ENCODE results near the gene ATP5ME. TPM values are rescaled to one million over a fixed set of nuclear protein-coding genes. Genes with fewer than 3 reads are reported as not detected.
A peak's percentile ranks its signal among the peaks of the same experiment; 100 is the strongest.

The ATP5ME gene
- total and polyA plus RNA-seq, 2 of the 13 experiments (the other 11 are each of a cell fraction or from before 2014, with no cell fraction given) = 305 to 753 TPM

GRCh38 chr4:680928-681645 lies 7.0 kb upstream of the ATP5ME start:
- Histone ChIP-seq H3K9ac (ENCODE audit: insufficient read depth, low read depth, low read length) (0 out of 2 replicates have a peak overlapping the region, but pooled peaks have one; percentile 11), H3K4me1 (ENCODE audit: insufficient read depth, low read length) (peaks cover 87% of the 10 kb centered on the region), H3K27me3 (ENCODE audit: control insufficient read depth in 1 of 2, insufficient read depth in 2 of 2, low read length in 2 of 2) (no peaks in the 10 kb centered on the region), H2AFZ (ENCODE audit: low read length) (no peak overlapping the region), H3K9me3 (ENCODE audit: low read length) (no peaks in the 10 kb centered on the region), H3K4me2 (ENCODE audit: low read depth, low read length) (peak overlapping the region; percentile 64), H3K36me3 (replicated peaks in 1 of 2; ENCODE audit: control insufficient read depth in 1 of 2, insufficient read depth in 2 of 2, low read length in 2 of 2) (no peaks in the 10 kb centered on the region), H3K79me2 (ENCODE audit: insufficient read depth, low read length) (no peaks in the 10 kb centered on the region), H3K27ac (ENCODE audit: extremely low read length, insufficient read depth, low read length) (no peak overlapping the region), H3K4me3 (replicated peaks in 1 of 3; ENCODE audit: insufficient read depth in 1 of 3, low read depth in 2 of 3, low read length in 3 of 3) (peak overlapping the region in 2 of 3 experiments; percentile 44 to 48; a peak in 3 of 6 replicates), H4K20me1 (ENCODE audit: insufficient read depth, low read length) (no peaks in the 10 kb centered on the region)
- ChIA-PET POLR2A (no interaction called here), CTCF (ENCODE audit: low intra/inter-chr PET ratio, low total read pairs) (no interaction called here)
- ATAC-seq (no peak), FAIRE-seq (no peak), DNase-seq (ENCODE audit: low spot score) (no peak)
- WGBS (ENCODE audit: low lambda C conversion rate) = no CpG with 5 or more reads among the region's 62 CpGs
- BruUV-seq (replicated peaks) = no TSS peak
- intact Hi-C loops (cut with micrococcal nuclease; ENCODE audit: unreplicated experiment) (no loop called here), in situ Hi-C loops (cut with HindIII; ENCODE audit: extremely low pct_ligation_motif_present, low pct_unique_long_range_greater_than_20kb) (no loop called here)
- TF ChIP-seq MIER3 (CRISPR knock-in tag; IDR thresholded peaks at IDR 0.05; ENCODE audit: borderline replicate concordance) = no peak
- no peak for TF ChIP-seq ZNF878 (CRISPR knock-in tag; IDR thresholded peaks at IDR 0.05)
- no peak for TF ChIP-seq FOXM1 (CRISPR knock-in tag; IDR thresholded peaks at IDR 0.05)
- TF ChIP-seq SAP130 (CRISPR knock-in tag; IDR thresholded peaks at IDR 0.05; ENCODE audit: low read depth) = 0 out of 2 replicates have a peak, but pooled peaks have one; percentile 20
- TF ChIP-seq NR3C1 (CRISPR knock-in tag; IDR thresholded peaks at IDR 0.05) = no peak
- TF ChIP-seq SMARCC2 (IDR thresholded peaks at IDR 0.05) = no peak
- no peak for TF ChIP-seq SOX13 (IDR thresholded peaks at IDR 0.05)
- TF ChIP-seq SOX13 (CRISPR knock-in tag; conservative IDR thresholded peaks at IDR 0.05 in 1 of 2, IDR thresholded peaks at IDR 0.05 in 1 of 2) = no peak
- TF ChIP-seq ATAD3A (CRISPR knock-in tag; IDR thresholded peaks at IDR 0.05) = no peak
- 0 out of 2 replicates have a peak, but pooled peaks have one; percentile 11 for TF ChIP-seq BHLHE40 (IDR thresholded peaks at IDR 0.05; ENCODE audit: low read length)
- no peak for TF ChIP-seq XBP1 (CRISPR knock-in tag; IDR thresholded peaks at IDR 0.05)
- TF ChIP-seq ZNF225 (CRISPR knock-in tag; IDR thresholded peaks at IDR 0.05) = no peak
- no peak for TF ChIP-seq ZNF30 (CRISPR knock-in tag; IDR thresholded peaks at IDR 0.05)
- no peak for TF ChIP-seq ZNF614 (CRISPR knock-in tag; IDR thresholded peaks at IDR 0.05; ENCODE audit: borderline replicate concordance)
- TF ChIP-seq KDM2A (CRISPR knock-in tag; IDR thresholded peaks at IDR 0.05; ENCODE audit: borderline replicate concordance, low read depth) = 0 out of 2 replicates have a peak, but pooled peaks have one; percentile 41
- no peak for TF ChIP-seq KMT2A (CRISPR knock-in tag; IDR thresholded peaks at IDR 0.05)
- no peak for TF ChIP-seq MEF2D (CRISPR knock-in tag; IDR thresholded peaks at IDR 0.05)
- no peak for TF ChIP-seq GABPA (IDR thresholded peaks at IDR 0.05; ENCODE audit: low read depth, low read length)
- TF ChIP-seq GABPA (CRISPR knock-in tag; IDR thresholded peaks at IDR 0.05; ENCODE audit: low read depth) = no peak
- TF ChIP-seq KDM6A (CRISPR knock-in tag; IDR thresholded peaks at IDR 0.05; ENCODE audit: low read depth) = no peak
- TF ChIP-seq SALL2 (CRISPR knock-in tag; IDR thresholded peaks at IDR 0.05) = no peak
- no peak for TF ChIP-seq HES4 (CRISPR knock-in tag; IDR thresholded peaks at IDR 0.05; ENCODE audit: borderline replicate concordance)
- peak; percentile 74 for TF ChIP-seq AGO1 (IDR thresholded peaks at IDR 0.05; ENCODE audit: low read depth, low read length, poor library complexity, severe bottlenecking)
- TF ChIP-seq RXRA (CRISPR knock-in tag; IDR thresholded peaks at IDR 0.05) = peak; percentile 46; the same call in 1 of the 2 replicates
- no peak for TF ChIP-seq ZNF235 (CRISPR knock-in tag; IDR thresholded peaks at IDR 0.05; ENCODE audit: borderline replicate concordance)
- TF ChIP-seq CHCHD3 (CRISPR knock-in tag; IDR thresholded peaks at IDR 0.05) = no peak
- no peak for TF ChIP-seq U2AF2 (IDR thresholded peaks at IDR 0.05; ENCODE audit: low read depth, low read length)
- TF ChIP-seq ELF1 (CRISPR knock-in tag; IDR thresholded peaks at IDR 0.05) = no peak
- TF ChIP-seq ZBTB38 (CRISPR knock-in tag; IDR thresholded peaks at IDR 0.05) = peak; percentile 75
- no peak for TF ChIP-seq ZNF674 (CRISPR knock-in tag; IDR thresholded peaks at IDR 0.05; ENCODE audit: low read depth)
- TF ChIP-seq CCDC6 (CRISPR knock-in tag; IDR thresholded peaks at IDR 0.05) = no peak
- no peak for TF ChIP-seq ZNF652 (CRISPR knock-in tag; IDR thresholded peaks at IDR 0.05; ENCODE audit: borderline replicate concordance, low read depth)

Data from HepG2 (cell line).